Left ventricle myocardium inferior (tissue), 1 donor: ENCODE data around the gene FKBP7. TPM values are rescaled to one million over a fixed set of nuclear protein-coding genes. Genes with fewer than 3 reads are reported as not detected.

Experiments used
- DNase-seq: peaks from one replicate; pipeline ENCODE4 v3.0.0-alpha.2; 2020
- H3K27ac ChIP-seq: fragments of 200-600 bp; replicated peaks from 2 replicates; pipeline ENCODE4 v1.8.0; 2021
- H3K27me3 ChIP-seq: fragments of 200-600 bp; 2 replicates; pipeline ENCODE4 v1.8.0; 2021; ENCODE audit warnings: low read depth
- H3K36me3 ChIP-seq: fragments of 200-600 bp; 2 replicates; pipeline ENCODE4 v1.8.0; 2021
- H3K4me1 ChIP-seq: fragments of 200-600 bp; 2 replicates; pipeline ENCODE4 v1.8.0; 2021
- H3K4me3 ChIP-seq: fragments of 200-600 bp; 2 replicates; pipeline ENCODE4 v1.8.0; 2021; ENCODE audit warnings: mild to moderate bottlenecking, moderate library complexity
- H3K9me3 ChIP-seq: fragments of 200-600 bp; replicated peaks from 2 replicates; pipeline ENCODE4 v1.8.0; 2021
- CTCF ChIP-seq: fragments of 200-600 bp; IDR thresholded peaks from 2 replicates; pipeline ENCODE4 v1.8.0; 2021; ENCODE audit warnings: antibody characterized with exemption, mild to moderate bottlenecking, borderline replicate concordance
- intact Hi-C: fragments of 100-400 bp; cut with micrococcal nuclease; formaldehyde crosslinking; loops from one replicate; pipeline ENCODE4 v1.11.0; 2022
- total RNA-seq: library from RNA; stranded (reverse); fragmentation: NEBNext Ultra II Directional; extraction: Animal tissue kit (Norgen Biotek cat#: 25700); gene quantifications from one replicate; pipeline ENCODE4 v1.2.1, GENCODE V29; 2021
- donor health status: DM: no; HTN: yes; CAD: no; lungs with severe emphysema.

The FKBP7 gene
- total RNA-seq, 1 donor from 2014 or later = 10.8 TPM

- no peak for DNase-seq
- Histone ChIP-seq H3K36me3 (peaks cover 76% of the 10 kb centered on the region), H3K4me1 (peaks cover 8% of the 10 kb centered on the region), H3K9me3 (no peaks in the 10 kb centered on the region), H3K4me3 (no peak overlapping the region), H3K27ac (no peak overlapping the region), H3K27me3 (no peaks in the 10 kb centered on the region)
- intact Hi-C loops = no loop called here
- TF ChIP-seq CTCF = no peak
Measured at GRCh38 chr2:178502751-178503150, 24.4 kb upstream of the FKBP7 start.

- DNase-seq = no peak
- Histone ChIP-seq H3K4me1 (peaks cover 8% of the 10 kb centered on the region), H3K36me3 (peaks cover 96% of the 10 kb centered on the region), H3K9me3 (no peaks in the 10 kb centered on the region), H3K27ac (no peak overlapping the region), H3K27me3 (no peaks in the 10 kb centered on the region), H3K4me3 (no peak overlapping the region)
- intact Hi-C loops = no loop called here
- no peak for TF ChIP-seq CTCF
Measured at GRCh38 chr2:178499640-178500039, 21.2 kb upstream of the FKBP7 start.

DNA sequence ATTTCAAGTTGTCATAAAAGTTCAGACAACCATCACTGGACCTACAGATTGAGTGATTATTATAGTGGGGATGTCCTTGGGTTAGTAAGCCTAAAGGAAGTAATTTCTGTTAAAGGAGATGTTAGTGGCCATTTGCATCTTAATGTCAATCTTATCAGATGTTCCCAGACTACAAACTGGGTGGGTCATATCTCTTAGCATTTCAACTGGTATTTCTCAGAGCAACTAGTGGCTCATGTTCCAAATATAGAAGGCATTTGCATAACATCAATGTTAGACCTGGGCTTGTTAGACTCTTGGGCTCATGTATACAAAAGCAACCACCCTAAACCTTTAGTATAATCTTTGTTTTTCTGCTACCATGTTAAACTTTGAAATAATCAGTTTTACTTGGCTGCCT is 19.7 kb upstream of the FKBP7 start:
- H3K27ac ChIP-seq = no peak overlapping the region
- peaks cover 96% of the 10 kb centered on the region for H3K36me3 ChIP-seq
- intact Hi-C loops = no loop called here

GRCh38 chr2:178496049-178496448 is 17.6 kb upstream of the FKBP7 start:
- Histone ChIP-seq H3K27me3 (no peaks in the 10 kb centered on the region), H3K4me1 (peaks cover 8% of the 10 kb centered on the region), H3K9me3 (no peaks in the 10 kb centered on the region), H3K27ac (no peak overlapping the region), H3K4me3 (no peak overlapping the region), H3K36me3 (peaks cover 93% of the 10 kb centered on the region)
- DNase-seq = no peak
- TF ChIP-seq CTCF = no peak
- intact Hi-C loops = no loop called here

More for the DNA sequence above, 19.7 kb upstream of the FKBP7 start:
- Histone ChIP-seq H3K4me3 (no peak overlapping the region), H3K27me3 (no peaks in the 10 kb centered on the region), H3K4me1 (peaks cover 8% of the 10 kb centered on the region), H3K9me3 (no peaks in the 10 kb centered on the region)
- no peak for DNase-seq
- TF ChIP-seq CTCF = no peak

DNA sequence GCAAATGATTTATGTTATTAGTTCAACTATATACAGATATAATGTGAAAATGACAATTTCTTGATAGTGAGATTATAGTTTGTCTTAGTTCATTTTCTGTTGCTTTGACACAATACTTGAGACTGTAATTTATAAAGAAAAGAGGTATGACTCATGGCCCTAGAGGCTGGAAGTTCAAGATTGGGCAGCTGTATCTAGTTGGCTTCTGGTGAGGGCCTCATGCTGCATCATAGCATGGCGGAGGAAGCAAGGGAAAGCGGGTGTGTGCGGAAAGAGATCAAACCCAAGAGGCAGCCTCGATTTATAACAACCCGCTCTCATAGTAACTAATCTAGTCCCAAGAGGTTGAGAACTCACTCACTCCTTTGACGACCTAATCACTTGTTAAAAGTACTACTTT is 13.2 kb upstream of the FKBP7 start:
- no peak for TF ChIP-seq CTCF
- Histone ChIP-seq H3K9me3 (no peaks in the 10 kb centered on the region), H3K27ac (no peak overlapping the region), H3K4me1 (no peaks in the 10 kb centered on the region), H3K4me3 (no peak overlapping the region), H3K27me3 (no peaks in the 10 kb centered on the region), H3K36me3 (peaks cover 70% of the 10 kb centered on the region)
- intact Hi-C loops = no loop called here
- no peak for DNase-seq

DNA sequence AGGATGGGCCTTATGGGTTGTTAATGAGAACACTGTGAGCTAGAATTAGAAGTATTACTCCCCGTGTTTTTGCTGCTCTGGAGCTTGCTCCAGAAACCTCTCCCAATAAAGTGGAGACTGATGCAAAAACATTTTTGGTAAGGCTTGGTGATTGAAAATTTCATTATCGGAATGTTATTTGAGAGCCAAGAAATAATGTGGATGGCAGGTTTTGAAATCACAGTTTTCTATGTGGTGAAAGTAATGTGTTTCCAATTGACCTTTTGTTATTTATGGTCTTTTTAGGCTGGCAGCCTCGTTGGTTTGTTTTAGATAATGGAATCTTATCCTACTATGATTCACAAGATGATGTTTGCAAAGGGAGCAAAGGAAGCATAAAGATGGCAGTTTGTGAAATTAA is 7.0 kb upstream of the FKBP7 start:
- Histone ChIP-seq H3K27me3 (no peaks in the 10 kb centered on the region), H3K36me3 (peaks cover 16% of the 10 kb centered on the region), H3K4me3 (no peak overlapping the region), H3K27ac (no peak overlapping the region), H3K9me3 (no peaks in the 10 kb centered on the region), H3K4me1 (peaks cover 50% of the 10 kb centered on the region)
- no peak for DNase-seq
- intact Hi-C loops = no loop called here
- no peak for TF ChIP-seq CTCF
